ENCODE data around the gene DGKE.

Gene DGKE

DNA sequence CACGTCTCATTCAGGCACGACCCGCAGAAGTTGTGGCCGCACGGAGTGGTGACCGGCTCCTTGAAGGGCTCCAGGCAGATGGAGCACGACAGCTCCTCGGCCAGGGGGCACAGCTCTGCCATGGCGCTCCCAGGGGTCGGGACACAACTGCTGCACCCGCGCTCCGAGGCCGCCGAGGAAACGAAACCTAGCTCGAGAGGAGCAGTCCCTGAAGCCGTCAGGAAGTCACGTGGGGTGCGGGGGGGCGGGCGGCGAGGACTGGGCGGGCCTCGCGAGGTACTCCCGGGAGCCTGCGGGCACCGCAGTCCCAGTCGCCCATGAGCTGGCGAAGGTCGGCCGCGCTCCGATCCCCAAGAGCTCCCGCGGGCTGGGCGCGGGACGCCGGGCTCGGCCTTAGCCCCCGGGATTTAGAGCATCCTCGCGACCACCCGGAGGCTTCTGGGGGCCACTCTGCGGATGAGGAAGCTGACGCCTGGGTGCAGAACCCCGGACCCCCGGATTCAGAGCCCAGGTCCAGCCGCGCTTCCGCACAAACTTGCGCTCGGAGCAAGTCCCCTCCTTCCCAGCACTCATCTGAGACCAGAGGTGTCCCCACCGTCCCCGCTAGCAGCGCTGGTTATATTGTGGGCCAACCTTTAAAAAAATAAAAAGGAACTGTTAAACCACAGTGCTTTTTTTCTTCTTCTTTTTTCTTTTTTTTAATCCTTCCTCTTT lies 80.1 kb downstream of the DGKE start, which contains the start of gene TRIM25:
Gene TRIM25, minus strand, starts transcription at position 183 of the 714 bp plus-strand sequence. Its CDS starts 61 bp downstream, at position 122.
- DNase-seq (ENCODE audit: low spot score) = peak; percentile 72

GRCh38 chr17:56914581-56915273 lies 80.8 kb downstream of the DGKE start:
- DNase-seq (ENCODE audit: low spot score) = no peak

DNA sequence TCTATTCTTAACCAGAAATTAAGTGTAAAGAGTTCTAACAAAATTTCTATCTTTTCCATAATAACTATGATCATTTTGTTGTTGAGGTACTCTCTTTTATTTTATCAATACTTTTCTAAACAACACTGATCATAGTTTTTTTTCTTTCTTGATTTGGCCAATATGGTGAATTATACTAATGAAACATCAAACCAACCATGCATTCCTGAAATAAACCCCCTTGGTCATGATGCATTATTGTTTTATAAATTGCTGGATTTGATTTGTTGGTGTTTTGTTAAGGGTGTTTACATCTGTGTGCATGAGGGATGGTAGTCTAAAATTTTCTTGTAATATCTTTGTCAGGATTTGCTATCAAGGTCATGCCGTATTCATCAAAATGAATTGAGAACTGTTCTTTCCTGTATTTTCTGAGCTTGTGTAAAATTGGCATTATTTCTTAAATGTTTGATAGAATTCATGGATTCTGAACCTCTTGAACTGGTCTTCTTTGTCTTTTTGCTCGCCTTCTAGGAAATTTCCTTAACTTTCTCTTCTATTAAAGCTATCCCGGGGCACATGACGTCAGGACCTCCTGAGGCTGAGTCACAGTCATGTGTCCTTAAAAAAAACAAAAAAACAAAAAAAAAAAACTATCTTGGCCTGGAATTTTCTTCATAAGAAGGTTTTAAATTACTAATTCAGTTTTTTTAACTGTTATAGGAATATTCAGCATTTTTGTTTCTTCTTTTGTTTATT lies 83.8 kb downstream of the DGKE start:
- no peak for DNase-seq (ENCODE audit: low spot score)

- DNase-seq (ENCODE audit: low spot score) = no peak
Observed at GRCh38 chr17:56918916-56919315, 85.0 kb downstream of the DGKE start.

Small RNAs within 50 kb of the gene (small RNA-seq; reads per million reads assigned to genes)
- gene AC015912.2 = 0 reads per million in 2 experiments
- 0 reads per million in 2 experiments for gene RNU6-1158P

Measured in SK-N-DZ (cell line).